Spleen (tissue), 7 donors: ENCODE results near the gene IDUA.

Source experiments
- CTCF ChIP-seq, 11 experiments: fragments of 200-600 bp in 7 of 11; fragments of 450-650 bp in 4 of 11; sonication (generic) in 4 of 11; IDR thresholded peaks in 8 of 11; conservative IDR thresholded peaks in 3 of 11; 1 replicate in 7 of 11; 2 replicates in 4 of 11; pipeline versions ENCODE4 v1.4.0 to v1.8.0; 2016 to 2021; ENCODE audit warnings: antibody characterized with exemption in 11 of 11, inconsistent platforms in 4 of 11, mild to moderate bottlenecking in 1 of 11
- POLR2A ChIP-seq, 3 donors: fragments of 450-650 bp; IDR thresholded peaks; one replicate each; pipeline ENCODE4 v1.5.1; 2017; ENCODE audit warnings: antibody characterized with exemption in 3 of 3, mild to moderate bottlenecking in 1 of 3
- donor health status: DM: no; HTN: no; CAD: no; lungs with moderate emphysema.
- donor health status: DM: no; HTN: no; CAD: no.
- donor health status: DM: no; HTN: no; CAD: no.

DNA sequence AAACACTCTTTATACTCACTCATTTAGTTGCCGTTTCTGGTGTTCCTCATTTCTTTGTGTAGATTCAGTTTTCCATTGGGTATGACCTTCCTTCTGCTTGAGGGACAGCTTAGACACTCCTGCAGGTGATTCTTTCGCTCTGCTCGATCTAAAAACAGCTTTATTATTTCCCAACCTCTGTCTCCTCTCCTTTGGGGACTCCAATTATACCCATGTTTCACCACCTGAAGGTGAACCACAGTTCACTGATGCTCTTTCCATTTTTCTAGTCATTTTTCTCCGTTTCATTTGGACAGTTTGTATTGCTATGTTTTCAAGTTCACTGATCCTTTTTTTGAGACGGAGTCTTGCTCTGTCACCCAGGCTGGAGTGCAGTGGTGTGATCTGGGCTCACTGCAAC lies 20.0 kb downstream of the IDUA start:
- TF ChIP-seq POLR2A (IDR thresholded peaks at IDR 0.05) (no peak), CTCF (IDR thresholded peaks at IDR 0.05 in 8 of 11, conservative IDR thresholded peaks at IDR 0.05 in 3 of 11) (no peak)
